GM12801 (cell line): ENCODE data around the gene EPHB2.

Experiments used
- TF ChIP-seq, protein P1 (sequence below): IDR thresholded peaks from one replicate; pipeline ENCODE4 v1.5.1; 2011; ENCODE audit warnings: control low read depth; ENCODE audit not compliant: insufficient read length; ENCODE audit errors: extremely low read depth

Gene EPHB2

DNA sequence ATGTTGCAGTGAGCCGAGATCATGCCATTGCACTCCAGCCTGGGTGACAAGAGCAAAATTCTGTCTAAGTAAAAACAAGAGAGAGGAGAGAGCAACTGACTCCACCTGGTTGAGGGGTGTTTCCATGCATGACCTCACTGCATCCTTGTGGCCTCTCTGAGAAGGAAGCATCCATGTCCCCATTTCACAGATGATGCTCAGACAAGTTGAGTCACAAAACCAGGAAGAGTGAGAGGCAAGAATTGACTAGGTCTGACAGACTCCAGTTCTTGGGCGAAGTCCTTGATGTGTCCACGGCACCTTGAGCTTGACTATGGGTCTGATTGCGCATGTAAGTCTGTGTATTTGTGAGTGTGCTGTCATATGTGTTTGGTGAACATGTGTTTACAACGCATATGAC lies 156.2 kb downstream of the EPHB2 start:
- TF ChIP-seq, protein P1, sequence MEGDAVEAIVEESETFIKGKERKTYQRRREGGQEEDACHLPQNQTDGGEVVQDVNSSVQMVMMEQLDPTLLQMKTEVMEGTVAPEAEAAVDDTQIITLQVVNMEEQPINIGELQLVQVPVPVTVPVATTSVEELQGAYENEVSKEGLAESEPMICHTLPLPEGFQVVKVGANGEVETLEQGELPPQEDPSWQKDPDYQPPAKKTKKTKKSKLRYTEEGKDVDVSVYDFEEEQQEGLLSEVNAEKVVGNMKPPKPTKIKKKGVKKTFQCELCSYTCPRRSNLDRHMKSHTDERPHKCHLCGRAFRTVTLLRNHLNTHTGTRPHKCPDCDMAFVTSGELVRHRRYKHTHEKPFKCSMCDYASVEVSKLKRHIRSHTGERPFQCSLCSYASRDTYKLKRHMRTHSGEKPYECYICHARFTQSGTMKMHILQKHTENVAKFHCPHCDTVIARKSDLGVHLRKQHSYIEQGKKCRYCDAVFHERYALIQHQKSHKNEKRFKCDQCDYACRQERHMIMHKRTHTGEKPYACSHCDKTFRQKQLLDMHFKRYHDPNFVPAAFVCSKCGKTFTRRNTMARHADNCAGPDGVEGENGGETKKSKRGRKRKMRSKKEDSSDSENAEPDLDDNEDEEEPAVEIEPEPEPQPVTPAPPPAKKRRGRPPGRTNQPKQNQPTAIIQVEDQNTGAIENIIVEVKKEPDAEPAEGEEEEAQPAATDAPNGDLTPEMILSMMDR: no peak

DNA sequence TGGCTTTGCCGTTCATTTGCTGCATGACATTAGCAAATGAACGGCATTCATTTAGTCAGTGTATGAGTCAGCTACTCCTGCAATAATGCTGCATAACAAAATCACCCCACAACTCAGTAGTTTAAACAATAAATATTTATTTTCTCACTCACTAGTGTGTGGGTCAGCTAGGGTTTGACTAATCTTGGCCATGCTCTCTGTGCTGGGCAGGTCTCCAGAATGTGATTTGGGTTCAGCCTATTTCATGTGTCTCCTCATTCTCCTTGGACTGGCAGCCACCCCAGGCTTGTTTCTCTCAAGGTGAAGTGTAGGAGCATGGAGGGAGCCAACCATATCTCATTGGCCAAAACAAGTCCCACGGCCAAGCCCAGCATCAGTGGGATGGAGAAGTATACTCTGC lies 157.7 kb downstream of the EPHB2 start:
- TF ChIP-seq, protein P1: no peak

DNA sequence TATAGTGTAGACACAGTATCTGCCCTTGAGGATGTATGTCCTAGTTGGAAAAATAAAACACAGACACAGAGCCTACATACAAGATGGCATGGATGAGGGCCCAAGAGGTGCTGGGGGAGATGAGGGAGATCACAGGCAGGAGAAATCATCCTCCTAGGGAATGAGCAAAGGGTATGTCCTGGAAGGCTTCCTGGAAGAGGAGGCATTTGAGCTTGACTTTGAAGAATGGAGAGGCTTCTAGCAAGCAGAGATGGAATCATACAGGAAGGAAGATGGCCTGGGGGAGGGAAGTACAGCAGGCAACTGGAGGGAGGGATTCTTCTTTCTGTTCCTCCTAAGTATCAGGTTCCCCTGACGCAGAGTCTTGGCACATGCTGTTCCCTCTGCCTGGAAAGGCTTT lies 158.7 kb downstream of the EPHB2 start:
- TF ChIP-seq, protein P1: no peak

DNA sequence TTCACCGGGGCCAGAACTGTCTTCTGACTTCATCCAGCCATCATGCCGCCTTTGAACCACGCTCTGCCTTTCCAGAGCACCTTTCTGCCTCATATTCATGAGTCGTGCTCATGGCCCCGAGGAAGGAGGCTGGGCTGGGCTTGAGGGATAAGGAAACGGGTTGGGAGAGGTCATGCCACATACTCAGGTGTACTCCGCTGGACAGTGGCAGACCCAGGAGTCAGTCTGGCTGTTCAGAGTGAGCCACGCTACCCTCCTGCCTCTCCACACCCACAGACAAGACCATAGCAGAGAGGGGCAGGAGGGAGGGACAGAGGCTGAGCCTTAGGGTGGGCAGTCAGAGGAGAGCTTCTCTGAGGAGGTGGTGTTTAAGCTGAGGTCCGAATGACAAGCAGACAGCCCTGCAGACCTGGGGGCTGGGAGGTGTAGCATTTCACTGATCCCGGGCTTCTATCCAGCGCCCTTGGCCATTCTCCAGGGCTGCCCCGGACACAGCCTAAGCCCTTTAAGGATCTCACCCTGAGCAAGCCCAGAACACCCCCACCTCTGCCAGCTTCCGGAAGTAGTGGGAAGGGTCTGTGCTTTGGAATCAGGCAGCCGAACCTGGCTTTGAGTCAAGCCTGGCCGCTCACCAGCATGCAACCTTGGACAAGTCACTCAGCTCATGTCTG lies 159.7 kb downstream of the EPHB2 start:
- TF ChIP-seq, protein P1: no peak

DNA sequence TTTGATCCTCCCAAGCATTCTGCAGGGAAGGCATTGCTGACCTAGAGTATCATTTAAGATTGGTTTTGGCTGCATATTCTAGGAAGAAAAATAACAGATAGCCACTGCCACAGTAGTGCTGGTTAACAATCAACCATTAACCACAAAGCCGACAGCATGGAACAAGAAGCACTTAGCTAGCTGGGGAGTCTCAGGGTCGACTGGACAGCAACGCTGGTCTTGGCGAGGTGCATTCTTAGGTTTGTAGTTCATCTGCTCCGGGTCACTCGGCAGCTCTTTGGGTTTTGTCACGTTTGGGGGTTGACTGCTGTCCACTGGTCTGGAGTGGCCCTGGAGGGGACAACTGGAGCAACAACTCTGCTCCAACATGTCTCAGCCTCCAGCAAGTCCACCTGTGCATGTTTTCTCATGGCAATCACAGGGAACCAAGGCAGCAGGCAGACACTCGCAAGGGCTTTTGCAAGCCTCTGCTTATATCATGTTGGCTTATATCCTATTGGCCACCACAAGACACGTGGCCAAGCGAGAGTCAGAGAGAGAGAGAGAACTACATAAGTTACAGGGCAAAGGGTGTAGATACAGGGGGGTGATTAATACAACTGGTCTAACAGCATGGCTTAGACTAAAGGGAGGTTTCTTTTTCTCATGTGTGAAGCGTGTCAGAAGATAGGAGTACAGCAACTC lies 162.5 kb downstream of the EPHB2 start:
- TF ChIP-seq, protein P1: no peak

DNA sequence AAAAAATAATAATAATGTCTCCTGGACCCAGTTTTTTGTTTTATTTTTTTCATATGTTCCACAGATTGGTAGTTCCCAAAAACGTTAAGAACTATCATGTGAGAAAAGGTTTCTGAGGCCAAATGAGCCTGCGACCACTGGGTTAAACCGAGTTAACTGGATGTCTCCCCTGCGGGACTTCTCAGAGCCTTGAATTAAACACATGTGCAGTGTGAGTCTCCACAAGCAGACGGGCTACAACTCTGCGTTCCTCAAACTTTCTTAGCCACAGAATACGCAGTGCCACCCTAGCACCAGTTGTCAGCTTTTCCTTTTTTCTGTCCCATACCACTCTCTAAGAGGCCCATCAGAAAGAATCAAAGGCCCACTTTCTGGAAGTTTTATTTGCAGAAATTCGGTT lies 164.1 kb downstream of the EPHB2 start:
- TF ChIP-seq, protein P1: no peak

DNA sequence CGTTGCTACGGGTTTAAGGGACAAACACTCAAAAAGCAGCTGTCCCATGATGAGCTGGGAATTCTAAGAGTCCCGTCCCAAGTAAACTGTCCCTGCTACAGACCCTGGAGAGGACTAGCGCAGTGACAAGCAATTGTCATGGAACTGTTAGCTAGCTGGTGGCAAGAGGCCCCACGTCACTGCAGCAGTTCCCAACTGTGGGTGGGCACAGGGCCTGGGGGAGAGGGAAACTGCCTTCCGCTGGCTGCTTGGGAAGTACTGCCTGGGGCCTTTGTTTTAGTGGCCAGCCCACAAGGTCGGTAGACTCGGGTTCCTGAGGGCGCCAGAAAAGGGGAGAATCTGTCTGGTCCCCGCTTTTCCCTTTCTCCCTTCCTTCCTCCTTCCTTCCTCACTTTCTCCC lies 164.6 kb downstream of the EPHB2 start:
- TF ChIP-seq, protein P1: no peak
